ENCODE measurements around the gene RAB36. TPM values are rescaled to one million over a fixed set of nuclear protein-coding genes. Genes with fewer than 3 reads are reported as not detected.

Gene RAB36
- total RNA-seq, 1 donor from 2014 or later, result 2.2 TPM

- no peak overlapping the region for H3K4me3 Mint-ChIP-seq (ENCODE audit: unreplicated experiment)
- H3K27ac Mint-ChIP-seq (ENCODE audit: unreplicated experiment), result no peak overlapping the region
- H3K9me3 Mint-ChIP-seq (ENCODE audit: unreplicated experiment), result no peaks in the 10 kb centered on the region
- no peak for TF ChIP-seq CTCF (IDR thresholded peaks at IDR 0.05; ENCODE audit: unreplicated experiment)
- H3K36me3 Mint-ChIP-seq (ENCODE audit: low read depth, unreplicated experiment), result no peaks in the 10 kb centered on the region
- H3K27me3 Mint-ChIP-seq (ENCODE audit: unreplicated experiment), result peaks cover 10% of the 10 kb centered on the region
- no peak for DNase-seq (ENCODE audit: low spot score)
- H3K4me1 Mint-ChIP-seq (ENCODE audit: unreplicated experiment), result no peaks in the 10 kb centered on the region
Measured at GRCh38 chr22:23102776-23103175, 42.5 kb upstream of the RAB36 start.

GRCh38 chr22:23103199-23103954, 41.9 kb upstream of the RAB36 start:
- TF ChIP-seq CTCF (IDR thresholded peaks at IDR 0.05; ENCODE audit: unreplicated experiment), result no peak
- H3K27ac Mint-ChIP-seq (ENCODE audit: unreplicated experiment), result no peak overlapping the region
- peaks cover 10% of the 10 kb centered on the region for H3K27me3 Mint-ChIP-seq (ENCODE audit: unreplicated experiment)
- no peak overlapping the region for H3K4me3 Mint-ChIP-seq (ENCODE audit: unreplicated experiment)
- no peak for DNase-seq (ENCODE audit: low spot score)
- no peaks in the 10 kb centered on the region for H3K36me3 Mint-ChIP-seq (ENCODE audit: low read depth, unreplicated experiment)
- no peaks in the 10 kb centered on the region for H3K9me3 Mint-ChIP-seq (ENCODE audit: unreplicated experiment)
- no peaks in the 10 kb centered on the region for H3K4me1 Mint-ChIP-seq (ENCODE audit: unreplicated experiment)

GRCh38 chr22:23104187-23104971, 40.9 kb upstream of the RAB36 start:
- no peak for TF ChIP-seq CTCF (IDR thresholded peaks at IDR 0.05; ENCODE audit: unreplicated experiment)
- Mint-ChIP-seq H3K4me1 (ENCODE audit: unreplicated experiment) (no peaks in the 10 kb centered on the region), H3K4me3 (ENCODE audit: unreplicated experiment) (no peak overlapping the region), H3K9me3 (ENCODE audit: unreplicated experiment) (no peaks in the 10 kb centered on the region), H3K36me3 (ENCODE audit: low read depth, unreplicated experiment) (no peaks in the 10 kb centered on the region), H3K27me3 (ENCODE audit: unreplicated experiment) (peaks cover 11% of the 10 kb centered on the region), H3K27ac (ENCODE audit: unreplicated experiment) (no peak overlapping the region)
- no peak for DNase-seq (ENCODE audit: low spot score)

- Mint-ChIP-seq H3K36me3 (ENCODE audit: low read depth, unreplicated experiment) (no peaks in the 10 kb centered on the region), H3K27me3 (ENCODE audit: unreplicated experiment) (peaks cover 11% of the 10 kb centered on the region), H3K4me3 (ENCODE audit: unreplicated experiment) (no peak overlapping the region), H3K9me3 (ENCODE audit: unreplicated experiment) (no peaks in the 10 kb centered on the region), H3K27ac (ENCODE audit: unreplicated experiment) (no peak overlapping the region), H3K4me1 (ENCODE audit: unreplicated experiment) (no peaks in the 10 kb centered on the region)
- TF ChIP-seq CTCF (IDR thresholded peaks at IDR 0.05; ENCODE audit: unreplicated experiment), result no peak
- no peak for DNase-seq (ENCODE audit: low spot score)
Measured at GRCh38 chr22:23105304-23105703, 40.0 kb upstream of the RAB36 start.

GRCh38 chr22:23105919-23106318, 39.4 kb upstream of the RAB36 start:
- no peak for TF ChIP-seq CTCF (IDR thresholded peaks at IDR 0.05; ENCODE audit: unreplicated experiment)
- Mint-ChIP-seq H3K27me3 (ENCODE audit: unreplicated experiment) (peaks cover 10% of the 10 kb centered on the region), H3K36me3 (ENCODE audit: low read depth, unreplicated experiment) (no peaks in the 10 kb centered on the region), H3K4me1 (ENCODE audit: unreplicated experiment) (no peaks in the 10 kb centered on the region), H3K4me3 (ENCODE audit: unreplicated experiment) (no peak overlapping the region), H3K9me3 (ENCODE audit: unreplicated experiment) (no peaks in the 10 kb centered on the region), H3K27ac (ENCODE audit: unreplicated experiment) (no peak overlapping the region)
- no peak for DNase-seq (ENCODE audit: low spot score)

Measured in endothelial cell (in vitro differentiated cells).